ENCODE data around the gene BPIFB3.
"Not testable (repeated sequence)": the region's sequence is repeated elsewhere in the genome, so short reads cannot be mapped to it uniquely, and the experiment has no call there.

BPIFB3 gene

DNA sequence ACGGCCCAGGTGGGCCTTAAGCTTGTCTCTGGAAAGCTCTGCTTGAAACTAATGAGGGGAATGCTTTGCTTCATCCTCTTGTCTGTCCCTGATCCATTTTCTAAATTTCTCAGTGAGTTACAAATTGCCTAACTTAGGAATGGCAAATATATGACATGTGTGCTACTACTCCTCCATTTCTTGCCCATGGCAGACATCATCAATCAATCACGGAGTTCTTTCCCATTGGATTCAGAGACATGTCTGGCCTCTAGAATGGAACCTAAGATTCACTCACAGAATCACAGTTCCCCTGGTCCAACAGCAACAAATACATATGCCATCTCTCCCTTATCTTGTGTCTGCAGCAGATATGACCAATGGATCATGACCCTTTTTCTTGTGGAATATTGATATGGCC, 19.1 kb downstream of the BPIFB3 start:
- in situ Hi-C loops (cut with HindIII; ENCODE audit: low pct_ligation_motif_present, low pct_unique_long_range_greater_than_20kb, low sequenced_read_pairs), result no loop called here
- no peak for DNase-seq

GRCh38 chr20:33074675-33075074, 21.0 kb downstream of the BPIFB3 start:
- no peak for DNase-seq
- in situ Hi-C loops (cut with HindIII; ENCODE audit: low pct_ligation_motif_present, low pct_unique_long_range_greater_than_20kb, low sequenced_read_pairs), result no loop called here

GRCh38 chr20:33075281-33075680, 21.6 kb downstream of the BPIFB3 start:
- DNase-seq, result no peak
- in situ Hi-C loops (cut with HindIII; ENCODE audit: low pct_ligation_motif_present, low pct_unique_long_range_greater_than_20kb, low sequenced_read_pairs), result no loop called here

DNA sequence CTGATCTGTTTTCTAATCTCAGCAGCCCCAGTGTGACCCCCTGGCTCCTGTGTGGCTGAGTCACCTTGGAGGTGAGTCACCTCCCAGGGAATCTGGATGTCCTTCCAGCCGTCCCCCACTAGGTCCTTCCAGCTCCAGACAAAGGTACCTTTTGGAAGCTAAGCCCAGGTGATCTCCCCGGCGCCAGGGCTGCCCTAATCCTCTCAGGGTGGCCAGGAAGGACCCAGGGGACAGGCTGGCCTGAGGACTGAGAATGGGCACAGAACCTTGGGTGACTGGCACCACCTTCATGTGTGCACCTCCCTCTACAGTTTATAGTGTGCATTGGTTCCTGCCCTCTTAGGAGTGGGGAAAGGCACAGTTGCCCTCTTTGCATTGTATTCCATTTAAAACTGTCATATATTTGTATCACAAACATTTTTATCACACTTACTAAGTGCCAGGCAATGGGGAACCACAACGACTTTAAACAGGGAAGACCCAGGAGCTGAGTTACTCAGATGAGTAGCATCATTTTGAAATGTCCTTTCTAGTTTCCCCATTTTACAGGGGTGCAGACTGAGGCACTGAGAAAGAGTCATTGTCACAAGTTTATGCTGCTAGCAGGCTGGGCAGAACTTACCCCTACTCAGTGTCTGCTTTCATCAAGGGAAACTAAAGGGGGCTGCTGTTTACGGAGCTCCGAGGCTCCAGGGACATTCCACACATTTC, 23.1 kb downstream of the BPIFB3 start:
- in situ Hi-C loops (cut with HindIII; ENCODE audit: low pct_ligation_motif_present, low pct_unique_long_range_greater_than_20kb, low sequenced_read_pairs), result no loop called here
- DNase-seq, result peak; percentile 9

- in situ Hi-C loops (cut with HindIII; ENCODE audit: low pct_ligation_motif_present, low pct_unique_long_range_greater_than_20kb, low sequenced_read_pairs), result no loop called here
- no peak for DNase-seq
These were observed 25.6 kb downstream of the BPIFB3 start, which contains the start of gene BPIFB4 for GRCh38 chr20:33079259-33079658. BPIFB4 (plus strand) TSS chr20:33079643; CDS start chr20:33081527, 1,884 bp downstream.

GRCh38 chr20:33081411-33082154, 27.9 kb downstream of the BPIFB3 start:
- in situ Hi-C loops (cut with HindIII; ENCODE audit: low pct_ligation_motif_present, low pct_unique_long_range_greater_than_20kb, low sequenced_read_pairs), result no loop called here
- no peak for DNase-seq

- in situ Hi-C loops (cut with HindIII; ENCODE audit: low pct_ligation_motif_present, low pct_unique_long_range_greater_than_20kb, low sequenced_read_pairs), result no loop called here
- DNase-seq, result peak; percentile 4
These were observed 28.8 kb downstream of the BPIFB3 start for GRCh38 chr20:33082546-33082945.

- DNase-seq, result no peak
- in situ Hi-C loops (cut with HindIII; ENCODE audit: low pct_ligation_motif_present, low pct_unique_long_range_greater_than_20kb, low sequenced_read_pairs), result no loop called here
These were observed 30.0 kb downstream of the BPIFB3 start for GRCh38 chr20:33083544-33084340.

DNA sequence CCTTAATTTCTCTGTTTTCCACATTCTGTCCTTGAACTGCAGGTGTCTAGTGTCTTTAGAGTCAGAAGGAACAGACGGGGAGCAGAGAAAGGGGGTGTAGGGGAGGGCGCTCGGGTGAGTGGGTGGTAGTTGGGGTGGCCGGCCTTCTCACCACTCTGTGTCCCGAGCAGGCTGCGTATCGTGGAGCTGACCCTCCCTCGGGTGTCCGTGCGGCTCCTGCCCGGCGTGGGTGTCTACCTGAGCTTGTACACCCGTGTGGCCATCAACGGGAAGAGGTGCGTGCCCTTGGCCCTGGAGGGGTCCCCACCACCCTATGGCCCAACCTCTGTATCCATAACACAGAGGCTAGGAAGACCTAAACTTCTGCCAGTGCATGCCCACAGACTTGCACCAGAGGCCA, 31.0 kb downstream of the BPIFB3 start:
- in situ Hi-C loops (cut with HindIII; ENCODE audit: low pct_ligation_motif_present, low pct_unique_long_range_greater_than_20kb, low sequenced_read_pairs), result no loop called here
- DNase-seq, result no peak

- in situ Hi-C loops (cut with HindIII; ENCODE audit: low pct_ligation_motif_present, low pct_unique_long_range_greater_than_20kb, low sequenced_read_pairs), result no loop called here
- no peak for DNase-seq
These were observed 32.5 kb downstream of the BPIFB3 start for GRCh38 chr20:33086052-33086722.

- in situ Hi-C loops (cut with HindIII; ENCODE audit: low pct_ligation_motif_present, low pct_unique_long_range_greater_than_20kb, low sequenced_read_pairs), result no loop called here
These were observed 37.4 kb downstream of the BPIFB3 start for GRCh38 chr20:33091147-33091546.

GRCh38 chr20:33091693-33092092, 38.0 kb downstream of the BPIFB3 start:
- in situ Hi-C loops (cut with HindIII; ENCODE audit: low pct_ligation_motif_present, low pct_unique_long_range_greater_than_20kb, low sequenced_read_pairs), result no loop called here
- DNase-seq, result no peak

More at GRCh38 chr20:33091147-33091546, 37.4 kb downstream of the BPIFB3 start:
- DNase-seq, result no peak

DNA sequence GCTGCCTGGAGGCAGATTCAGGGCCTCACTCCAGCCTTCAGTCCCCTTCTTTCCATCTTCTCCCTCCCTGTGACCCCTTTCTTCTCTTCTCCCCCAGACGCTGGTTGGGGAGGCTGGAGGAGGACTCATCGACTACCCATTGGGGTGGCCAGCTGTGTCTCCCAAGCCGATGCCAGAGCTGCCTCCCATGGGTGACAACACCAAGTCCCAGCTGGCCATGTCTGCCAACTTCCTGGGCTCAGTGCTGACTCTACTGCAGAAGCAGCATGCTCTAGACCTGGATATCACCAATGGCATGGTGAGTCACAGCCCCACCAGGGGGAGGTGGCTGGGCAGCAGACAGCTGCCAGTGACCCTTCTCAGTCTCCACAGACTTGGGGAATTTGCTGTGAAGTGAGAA, 38.7 kb downstream of the BPIFB3 start:
- in situ Hi-C loops (cut with HindIII; ENCODE audit: low pct_ligation_motif_present, low pct_unique_long_range_greater_than_20kb, low sequenced_read_pairs), result no loop called here

GRCh38 chr20:33093074-33093473, 39.4 kb downstream of the BPIFB3 start:
- in situ Hi-C loops (cut with HindIII; ENCODE audit: low pct_ligation_motif_present, low pct_unique_long_range_greater_than_20kb, low sequenced_read_pairs), result no loop called here
- DNase-seq, result no peak

More for the DNA sequence above, 38.7 kb downstream of the BPIFB3 start:
- no peak for DNase-seq

DNA sequence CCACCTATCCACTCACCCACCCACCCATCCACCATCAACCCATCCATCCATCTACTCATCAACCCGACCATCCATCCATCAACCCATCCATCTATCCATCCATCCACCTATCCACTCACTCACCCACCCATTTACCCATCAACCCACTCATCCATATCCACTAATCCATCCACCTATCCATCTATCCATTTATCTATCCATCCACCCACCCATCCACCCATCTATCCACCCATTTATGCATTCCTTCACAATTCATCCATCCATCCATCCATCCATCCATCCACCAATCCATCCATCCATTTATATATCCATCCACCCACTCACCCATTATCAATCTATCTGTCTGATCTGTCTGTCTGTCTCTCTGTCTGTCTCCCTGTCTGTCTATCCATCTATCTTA, 39.9 kb downstream of the BPIFB3 start:
- no peak for DNase-seq
- in situ Hi-C loops (cut with HindIII; ENCODE audit: low pct_ligation_motif_present, low pct_unique_long_range_greater_than_20kb, low sequenced_read_pairs), result no loop called here

- no peak for DNase-seq
- in situ Hi-C loops (cut with HindIII; ENCODE audit: low pct_ligation_motif_present, low pct_unique_long_range_greater_than_20kb, low sequenced_read_pairs), result no loop called here
These were observed 41.5 kb downstream of the BPIFB3 start for GRCh38 chr20:33095249-33095648.

DNA sequence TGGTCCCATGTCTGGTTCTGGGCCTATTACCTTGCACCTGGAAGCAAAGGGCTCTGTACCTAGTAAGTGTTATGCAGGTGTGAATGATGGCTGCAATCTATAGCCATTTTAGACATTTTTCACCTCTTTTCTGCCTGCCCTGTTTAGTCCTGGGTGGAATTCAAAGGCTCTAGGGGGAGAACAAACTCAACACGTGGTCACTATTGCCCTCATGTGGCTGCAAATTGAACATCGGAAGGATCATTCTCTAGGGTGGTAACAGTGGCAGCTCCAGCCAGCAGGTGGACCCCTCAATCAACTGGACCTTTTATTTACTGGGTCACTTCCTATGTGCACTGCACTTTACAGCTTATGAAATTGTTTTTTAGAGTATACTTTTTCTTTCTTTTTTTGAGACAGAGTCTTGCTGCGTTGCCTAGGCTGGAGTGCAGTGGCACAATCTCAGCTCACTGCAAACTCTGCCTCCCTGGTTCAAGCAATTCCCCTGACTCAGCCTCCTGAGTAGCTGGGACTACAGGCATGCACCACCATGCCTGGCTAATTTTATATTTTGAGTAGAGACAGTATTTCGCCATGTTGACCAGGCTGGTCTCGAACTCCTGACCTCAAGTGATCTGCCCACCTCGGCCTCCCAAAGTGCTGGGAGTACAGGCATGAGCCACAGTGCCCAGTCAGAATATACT, 42.3 kb downstream of the BPIFB3 start:
- in situ Hi-C loops (cut with HindIII; ENCODE audit: low pct_ligation_motif_present, low pct_unique_long_range_greater_than_20kb, low sequenced_read_pairs), result not testable (repeated sequence)
- DNase-seq, result peak; percentile 57

DNA sequence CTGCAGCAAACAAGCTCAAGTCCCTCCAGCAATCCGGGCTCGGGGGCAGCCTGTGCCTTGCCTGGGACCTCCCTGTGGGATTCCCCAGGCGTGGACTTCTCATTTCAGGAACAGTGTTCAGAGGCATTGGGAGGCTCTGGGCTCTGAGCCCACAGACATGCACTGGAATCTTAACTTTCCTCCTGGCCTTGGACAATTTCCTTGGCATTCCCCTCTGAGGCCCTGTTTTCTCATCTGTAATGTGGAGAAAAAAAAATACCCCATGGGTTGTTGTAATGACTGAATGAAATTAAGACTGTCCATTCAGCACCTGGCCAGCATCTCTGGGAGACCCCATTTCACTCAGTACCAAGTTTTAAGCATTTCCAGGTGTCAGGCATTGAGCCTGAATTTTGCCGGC, 43.3 kb downstream of the BPIFB3 start:
- no peak for DNase-seq
- in situ Hi-C loops (cut with HindIII; ENCODE audit: low pct_ligation_motif_present, low pct_unique_long_range_greater_than_20kb, low sequenced_read_pairs), result no loop called here

Data from ACHN (cell line).